Keratinocyte (primary cell): ENCODE results near the gene PLA2G4F.

Experiments
- CTCF ChIP-seq, 3 experiments: IDR thresholded peaks in 1 of 3; conservative IDR thresholded peaks in 1 of 3; optimal IDR thresholded peaks in 1 of 3; 2 replicates in 2 of 3; 3 replicates in 1 of 3; pipeline versions ENCODE3 to v1.5.1; 2011; ENCODE audit warnings: low read length in 3 of 3, mild to moderate bottlenecking in 3 of 3, moderate library complexity in 2 of 3, control low read depth in 1 of 3, inconsistent platforms in 1 of 3; ENCODE audit not compliant: insufficient read depth in 2 of 3; ENCODE audit errors: extremely low read depth in 1 of 3
- EZH2 ChIP-seq: IDR thresholded peaks from one replicate; pipeline ENCODE4 v1.6.1; 2012; ENCODE audit warnings: inconsistent platforms, mild to moderate bottlenecking, low read length, moderate library complexity

- TF ChIP-seq CTCF (optimal IDR thresholded peaks at IDR 0.05 in 1 of 3, IDR thresholded peaks at IDR 0.05 in 1 of 3, conservative IDR thresholded peaks at IDR 0.05 in 1 of 3; ENCODE audit: extremely low read depth in 1 of 3, insufficient read depth in 2 of 3, low read length in 3 of 3) (no peak), EZH2 (no peak)
Observed at GRCh38 chr15:42151141-42151561, 5.3 kb downstream of the PLA2G4F start.
